GM19468 (cell line): ENCODE measurements around the gene LMOD1.
"Not testable (repeated sequence)": the region's sequence is repeated elsewhere in the genome, so short reads cannot be mapped to it uniquely, and the experiment has no call there.

Experiments
- ATAC-seq: cut with Tn5 transposase; IDR thresholded peaks from one replicate; pipeline ENCODE4 v1.9.1; 2021; ENCODE audit warnings: mild to moderate bottlenecking, moderate library complexity, moderate number of reproducible peaks; ENCODE audit not compliant: unreplicated experiment; ENCODE audit errors: extremely low read depth

LMOD1 gene

GRCh38 chr1:201880928-201881571, 65.3 kb downstream of the LMOD1 start:
- no peak for ATAC-seq

- ATAC-seq = no peak
Observed at GRCh38 chr1:201877877-201878401, 68.4 kb downstream of the LMOD1 start.

GRCh38 chr1:201876148-201876818, 70.1 kb downstream of the LMOD1 start:
- ATAC-seq = no peak

GRCh38 chr1:201874672-201875071, 71.7 kb downstream of the LMOD1 start:
- ATAC-seq = no peak

GRCh38 chr1:201870397-201870796, 76.0 kb downstream of the LMOD1 start:
- ATAC-seq = no peak

GRCh38 chr1:201861448-201861847, 84.9 kb downstream of the LMOD1 start:
- ATAC-seq = no peak

GRCh38 chr1:201859424-201859823, 86.9 kb downstream of the LMOD1 start:
- no peak for ATAC-seq

GRCh38 chr1:201856722-201857121, 89.6 kb downstream of the LMOD1 start:
- not testable (repeated sequence) for ATAC-seq

GRCh38 chr1:201851949-201852348, 94.4 kb downstream of the LMOD1 start:
- ATAC-seq = no peak

- ATAC-seq = no peak
Observed at GRCh38 chr1:201850053-201850397, 96.3 kb downstream of the LMOD1 start.

GRCh38 chr1:201849372-201850052, 96.8 kb downstream of the LMOD1 start:
- no peak for ATAC-seq

- no peak for ATAC-seq
Observed at GRCh38 chr1:201848230-201848629, 98.1 kb downstream of the LMOD1 start.

GRCh38 chr1:201847150-201847549, 99.2 kb downstream of the LMOD1 start:
- no peak for ATAC-seq
